ENCODE results near the gene IER5. TPM values are rescaled to one million over a fixed set of nuclear protein-coding genes. Genes with fewer than 3 reads are reported as not detected.

The IER5 gene
- total RNA-seq, 1 experiment from 2014 or later: 30.5 TPM

DNA sequence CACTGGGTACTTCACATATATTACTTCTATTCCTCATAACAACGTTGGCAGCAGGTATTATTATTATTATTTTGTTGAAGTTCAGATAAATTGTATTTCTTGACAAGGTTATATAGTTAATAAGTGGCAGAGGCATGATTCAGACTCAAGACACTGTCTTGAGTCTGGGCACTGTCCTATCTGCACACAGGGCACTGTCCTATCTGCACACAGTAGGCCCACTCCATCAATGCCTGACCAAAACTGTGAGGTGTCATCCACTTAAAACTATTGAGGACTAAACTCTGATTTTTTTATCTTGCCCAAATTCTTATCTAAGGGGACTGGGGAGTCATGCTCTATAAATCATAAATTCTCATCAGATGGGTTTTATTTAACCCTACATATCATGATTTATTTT is 23.8 kb upstream of the IER5 start:
- intact Hi-C loops (cut with micrococcal nuclease): no loop called here
- H3K9ac ChIP-seq (ENCODE audit: low read length): no peak overlapping the region
- ChIA-PET RAD21 (ENCODE audit: low non-redundant PET in 1 of 2, low total read pairs in 2 of 2, uncharacterized antibody in 2 of 2, unreplicated experiment in 2 of 2) (no interaction called here), CTCF (no interaction called here), POLR2A (no interaction called here)
- no peaks in the 10 kb centered on the region for H3K36me3 ChIP-seq (ENCODE audit: control insufficient read depth in 1 of 2, insufficient read depth in 2 of 2, low read length in 2 of 2)
- ATAC-seq: no peak
- TF ChIP-seq CBX3 (IDR thresholded peaks at IDR 0.05; ENCODE audit: low read depth) (no peak), ATF3 (IDR thresholded peaks at IDR 0.05) (no peak), ZNF274 (IDR thresholded peaks at IDR 0.05; ENCODE audit: low read depth, low read length) (no peak), ELF1 (IDR thresholded peaks at IDR 0.05; ENCODE audit: borderline replicate concordance, low read depth) (no peak), SP1 (IDR thresholded peaks at IDR 0.05; ENCODE audit: low read depth) (no peak), SRF (IDR thresholded peaks at IDR 0.05; ENCODE audit: low read depth) (no peak), CTCF (IDR thresholded peaks at IDR 0.05 in 2 of 3, conservative IDR thresholded peaks at IDR 0.05 in 1 of 3; ENCODE audit: borderline replicate concordance in 1 of 3, insufficient read depth in 1 of 3, low read depth in 2 of 3, low read length in 2 of 3) (no peak), CEBPB (IDR thresholded peaks at IDR 0.05; ENCODE audit: low read depth) (no peak), YY1 (IDR thresholded peaks at IDR 0.05; ENCODE audit: extremely low read depth, insufficient replicate concordance, low read depth, low read length) (no peak), EZH2phosphoT487 (IDR thresholded peaks at IDR 0.05; ENCODE audit: borderline replicate concordance) (no peak), MAX (IDR thresholded peaks at IDR 0.05) (no peak), POLR2AphosphoS5 (IDR thresholded peaks at IDR 0.05; ENCODE audit: low read depth, low read length) (no peak), POLR2A (IDR thresholded peaks at IDR 0.05; ENCODE audit: borderline replicate concordance, extremely low read depth, insufficient read depth, insufficient read length) (no peak), SIN3A (IDR thresholded peaks at IDR 0.05; ENCODE audit: low read depth) (no peak), EZH2 (IDR thresholded peaks at IDR 0.05) (no peak), REST (IDR thresholded peaks at IDR 0.05; ENCODE audit: low read depth) (no peak), EGR1 (IDR thresholded peaks at IDR 0.05; ENCODE audit: low read depth) (no peak), ZFX (IDR thresholded peaks at IDR 0.05) (no peak)
- TF ChIP-seq, protein P1, sequence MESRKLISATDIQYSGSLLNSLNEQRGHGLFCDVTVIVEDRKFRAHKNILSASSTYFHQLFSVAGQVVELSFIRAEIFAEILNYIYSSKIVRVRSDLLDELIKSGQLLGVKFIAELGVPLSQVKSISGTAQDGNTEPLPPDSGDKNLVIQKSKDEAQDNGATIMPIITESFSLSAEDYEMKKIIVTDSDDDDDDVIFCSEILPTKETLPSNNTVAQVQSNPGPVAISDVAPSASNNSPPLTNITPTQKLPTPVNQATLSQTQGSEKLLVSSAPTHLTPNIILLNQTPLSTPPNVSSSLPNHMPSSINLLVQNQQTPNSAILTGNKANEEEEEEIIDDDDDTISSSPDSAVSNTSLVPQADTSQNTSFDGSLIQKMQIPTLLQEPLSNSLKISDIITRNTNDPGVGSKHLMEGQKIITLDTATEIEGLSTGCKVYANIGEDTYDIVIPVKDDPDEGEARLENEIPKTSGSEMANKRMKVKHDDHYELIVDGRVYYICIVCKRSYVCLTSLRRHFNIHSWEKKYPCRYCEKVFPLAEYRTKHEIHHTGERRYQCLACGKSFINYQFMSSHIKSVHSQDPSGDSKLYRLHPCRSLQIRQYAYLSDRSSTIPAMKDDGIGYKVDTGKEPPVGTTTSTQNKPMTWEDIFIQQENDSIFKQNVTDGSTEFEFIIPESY (IDR thresholded peaks at IDR 0.05; ENCODE audit: extremely low read depth, insufficient replicate concordance, low read length): no peak
- H3K4me2 ChIP-seq (ENCODE audit: low read length): no peak overlapping the region
- no peak for DNase-seq (ENCODE audit: low read depth, low spot score)
- no peak overlapping the region for H3K4me3 ChIP-seq (replicated peaks in 1 of 2; ENCODE audit: low read depth in 1 of 2, low read length in 2 of 2)
- H3K4me1 ChIP-seq (ENCODE audit: control insufficient read depth in 1 of 2, insufficient read depth in 2 of 2, low read length in 2 of 2): no peaks in the 10 kb centered on the region
- H2AFZ ChIP-seq (ENCODE audit: low read depth, low read length, poor library complexity, severe bottlenecking): no peak overlapping the region
- BruUV-seq (replicated peaks): no TSS peak
- no peaks in the 10 kb centered on the region for H4K20me1 ChIP-seq (ENCODE audit: insufficient read depth)
- H3K27ac ChIP-seq (ENCODE audit: low read depth, low read length): no peak overlapping the region
- H3K9me3 ChIP-seq (ENCODE audit: control insufficient read depth in 1 of 2, insufficient read depth in 1 of 2, low read depth in 1 of 2, low read length in 2 of 2): peaks cover 0 to 3% of the 10 kb centered on the region in 2 experiments; a peak in 1 of 4 replicates
- no peaks in the 10 kb centered on the region for H3K9me2 ChIP-seq (ENCODE audit: insufficient read depth)
- no peaks in the 10 kb centered on the region for H3K79me2 ChIP-seq (ENCODE audit: insufficient read depth, low read length)
- no peaks in the 10 kb centered on the region for H3K27me3 ChIP-seq (ENCODE audit: insufficient read depth, low read length)
